CD4-positive, alpha-beta T cell (primary cell): Measurements from ENCODE around the gene WNT16. TPM values are rescaled to one million over a fixed set of nuclear protein-coding genes. Genes with fewer than 3 reads are reported as not detected.
"Not testable (repeated sequence)": the region's sequence is repeated elsewhere in the genome, so short reads cannot be mapped to it uniquely, and the experiment has no call there.

Experiments
- ATAC-seq: fragments of 200-7000 bp; cut with Tn5 transposase; one replicate; pipeline ENCODE4 v1.10.0; 2022; ENCODE audit warnings: mild to moderate bottlenecking; ENCODE audit not compliant: poor library complexity
- CTCF ChIA-PET: fragments of 350-600 bp; sonication (Branson Sonifier 250); formaldehyde crosslinking; loops from one replicate; lab custom pipeline; 2021; ENCODE audit warnings: antibody characterized with exemption, inconsistent platforms; lab: Charles Lee
- POLR2A ChIA-PET: fragments of 350-600 bp; sonication (Branson Sonifier 250); formaldehyde crosslinking; loops from one replicate; lab custom pipeline; 2021; ENCODE audit warnings: antibody characterized with exemption, inconsistent platforms; lab: Charles Lee
- DNase-seq, 14 experiments: peaks; one replicate each; pipeline ENCODE4 v3.0.0-alpha.2; 2013 to 2020; ENCODE audit warnings: mixed read lengths in 2 of 14
- H3K27ac ChIP-seq, 2 donors: one replicate each; pipeline versions ENCODE4 v1.5.1 to v1.7.0; 2013; ENCODE audit warnings: low read length in 2 of 2, low read depth in 1 of 2, mild to moderate bottlenecking in 1 of 2
- H3K27me3 ChIP-seq, 2 experiments: 1 replicate in 1 of 2; 2 replicates in 1 of 2; pipeline versions ENCODE4 v1.6.1 to v1.7.0; 2013; ENCODE audit warnings: low read length in 2 of 2, control low read depth in 1 of 2, mild to moderate bottlenecking in 1 of 2, moderate library complexity in 1 of 2; ENCODE audit not compliant: insufficient read depth in 2 of 2, control insufficient read depth in 1 of 2
- H3K36me3 ChIP-seq: one replicate; pipeline ENCODE4 v1.6.1; 2013; ENCODE audit warnings: low read length, control low read depth; ENCODE audit not compliant: insufficient read depth
- H3K4me1 ChIP-seq: one replicate; pipeline ENCODE4 v1.6.1; 2013; ENCODE audit warnings: low read length, control low read depth; ENCODE audit not compliant: insufficient read depth
- H3K4me3 ChIP-seq: one replicate; pipeline ENCODE4 v1.5.1; 2013; ENCODE audit warnings: mild to moderate bottlenecking, low read length, moderate library complexity
- H3K9me3 ChIP-seq, 2 experiments: 1 replicate in 1 of 2; 2 replicates in 1 of 2; pipeline versions ENCODE4 v1.6.1 to v1.7.0; 2013; ENCODE audit warnings: low read length in 2 of 2, mild to moderate bottlenecking in 2 of 2, control low read depth in 1 of 2, moderate library complexity in 1 of 2; ENCODE audit not compliant: control insufficient read depth in 1 of 2, insufficient read depth in 1 of 2
- H3K27ac Mint-ChIP-seq: one replicate; pipeline ENCODE4 v1.8.0; 2020; ENCODE audit warnings: mixed read lengths
- H3K27me3 Mint-ChIP-seq: one replicate; pipeline ENCODE4 v1.8.0; 2021; ENCODE audit warnings: mixed read lengths
- H3K36me3 Mint-ChIP-seq: one replicate; pipeline ENCODE4 v1.8.0; 2021; ENCODE audit warnings: low read depth, mixed read lengths
- H3K4me1 Mint-ChIP-seq: one replicate; pipeline ENCODE4 v1.8.0; 2021; ENCODE audit warnings: low read depth, mixed read lengths
- H3K4me3 Mint-ChIP-seq: one replicate; pipeline ENCODE4 v1.8.0; 2020; ENCODE audit warnings: mild to moderate bottlenecking, mixed read lengths
- H3K9me3 Mint-ChIP-seq: one replicate; pipeline ENCODE4 v1.8.0; 2020; ENCODE audit warnings: mixed read lengths
- CTCF ChIP-seq: fragments of 200-600 bp; IDR thresholded peaks from one replicate; pipeline ENCODE4 v1.8.0; 2022; ENCODE audit warnings: antibody characterized with exemption, mild to moderate bottlenecking
- intact Hi-C, 2 experiments: fragments of 100-400 bp; cut with DNase I in 1 of 2; cut with micrococcal nuclease in 1 of 2; formaldehyde crosslinking; loops; one replicate each; pipeline versions ENCODE4 v1.15.1 to v1.9.0; 2023 to 2025; cut with DNase I, micrococcal nuclease
- total RNA-seq, 174 experiments: library from RNA in 2 of 174; stranded (reverse) in 2 of 174; gene quantifications; one replicate each; pipeline ENCODE4 v1.2.3 and lab custom pipeline; 2021 to 2026

WNT16 gene
- total RNA-seq, 2 experiments from 2014 or later = not detected

DNA sequence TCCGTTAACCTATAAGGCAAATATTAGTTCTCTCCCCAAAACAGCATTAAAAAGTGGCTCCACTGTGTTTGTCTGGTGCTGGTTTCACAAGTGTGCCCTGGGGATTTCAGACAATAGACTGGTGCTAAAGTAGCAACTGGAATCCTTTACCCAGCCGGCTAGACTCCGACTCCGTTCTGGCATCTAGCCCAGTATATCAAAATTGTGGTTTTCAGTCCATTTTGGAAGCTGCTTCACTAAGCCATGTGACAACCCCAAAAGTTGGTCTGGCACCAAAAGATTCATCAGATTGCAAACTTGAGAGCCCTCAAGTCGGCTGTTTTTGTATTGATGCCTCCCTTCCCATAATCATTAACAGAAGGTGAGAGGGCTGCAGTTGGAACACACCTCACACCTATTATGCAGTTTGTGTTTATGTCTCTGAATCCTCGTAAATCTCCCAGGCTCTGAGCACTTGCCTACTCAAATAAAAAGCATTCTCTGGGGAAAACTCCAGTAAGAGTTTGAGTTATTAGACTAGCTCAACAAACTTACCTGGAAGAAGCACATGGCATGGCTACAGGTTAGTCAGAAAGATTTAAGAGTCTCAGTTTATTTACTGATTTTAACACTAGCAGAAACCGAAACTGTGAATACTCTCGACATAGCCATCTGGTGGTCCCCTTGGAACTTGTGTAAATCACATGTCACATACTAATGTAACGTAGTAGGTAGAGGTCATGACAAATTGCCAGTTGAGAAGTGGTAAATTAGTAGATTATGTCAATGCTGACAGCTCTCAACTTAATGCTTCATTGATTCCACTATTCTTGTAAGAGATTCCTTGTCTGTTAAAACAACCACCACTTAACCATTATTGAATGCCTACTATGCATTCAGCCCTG lies 14.8 kb upstream of the WNT16 start:
- no peak overlapping the region for H3K27ac ChIP-seq
- CTCF ChIA-PET = interaction anchor here (0.7 kb wide), 1 partner anchor 10 kb away, joined by 3 read pairs; no protein-coding TSS in a partner anchor

GRCh38 chr7:121315170-121315569 lies 13.6 kb upstream of the WNT16 start:
- H3K27me3 Mint-ChIP-seq, H3K4me1 Mint-ChIP-seq, H3K27ac ChIP-seq, H3K36me3 Mint-ChIP-seq, POLR2A ChIA-PET, H3K9me3 ChIP-seq, CTCF ChIA-PET, H3K9me3 Mint-ChIP-seq, H3K4me3 Mint-ChIP-seq, ATAC-seq, H3K27me3 ChIP-seq, intact Hi-C loops, DNase-seq, H3K36me3 ChIP-seq, H3K27ac Mint-ChIP-seq, H3K4me3 ChIP-seq, H3K4me1 ChIP-seq: not testable (repeated sequence)

More for the DNA sequence above, 14.8 kb upstream of the WNT16 start:
- no peak overlapping the region for H3K27ac Mint-ChIP-seq
- POLR2A ChIA-PET = no interaction called here
- no peaks in the 10 kb centered on the region for H3K36me3 ChIP-seq
- no peak for TF ChIP-seq CTCF
- no peaks in the 10 kb centered on the region for H3K36me3 Mint-ChIP-seq
- no peak overlapping the region for H3K4me3 ChIP-seq
- no peaks in the 10 kb centered on the region for H3K4me1 Mint-ChIP-seq
- H3K4me3 Mint-ChIP-seq = no peak overlapping the region
- DNase-seq = no peak
- no peaks in the 10 kb centered on the region for H3K9me3 Mint-ChIP-seq
- no peaks in the 10 kb centered on the region for H3K27me3 ChIP-seq
- intact Hi-C loops = no loop called here
- peaks cover 6% of the 10 kb centered on the region for H3K27me3 Mint-ChIP-seq
- H3K9me3 ChIP-seq = no peaks in the 10 kb centered on the region
- H3K4me1 ChIP-seq = no peaks in the 10 kb centered on the region
- ATAC-seq = no peak

DNA sequence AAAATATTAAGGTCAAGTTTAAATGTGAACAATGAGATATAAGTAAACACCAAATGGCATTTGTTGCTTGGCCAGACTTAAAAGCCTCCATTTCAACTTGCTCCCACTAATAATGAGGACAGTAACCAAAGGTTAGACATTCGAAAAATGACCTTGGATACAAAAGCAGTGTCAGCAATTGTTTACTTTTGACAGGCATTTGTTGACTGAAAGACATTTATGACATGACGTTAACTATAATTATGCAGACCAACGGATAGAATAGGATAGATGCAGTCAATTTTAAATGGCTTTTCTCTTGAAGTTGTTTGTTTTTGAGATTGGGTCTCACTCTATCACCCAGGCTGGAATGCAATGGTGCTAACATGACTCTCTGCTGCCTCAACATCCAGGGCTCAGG lies 6.3 kb upstream of the WNT16 start:
- no peak for DNase-seq
- peaks cover 28% of the 10 kb centered on the region for H3K27me3 Mint-ChIP-seq
- POLR2A ChIA-PET = no interaction called here
- no peak overlapping the region for H3K4me3 Mint-ChIP-seq
- no peak for ATAC-seq
- TF ChIP-seq CTCF = no peak
- no peak overlapping the region for H3K27ac Mint-ChIP-seq
- Histone ChIP-seq H3K4me1 (no peaks in the 10 kb centered on the region), H3K27ac (no peak overlapping the region), H3K9me3 (no peaks in the 10 kb centered on the region), H3K27me3 (peaks cover 5% of the 10 kb centered on the region in 2 experiments), H3K4me3 (no peak overlapping the region), H3K36me3 (no peaks in the 10 kb centered on the region)
- CTCF ChIA-PET = no interaction called here
- H3K4me1 Mint-ChIP-seq = no peaks in the 10 kb centered on the region
- no peaks in the 10 kb centered on the region for H3K9me3 Mint-ChIP-seq
- intact Hi-C loops = no loop called here
- H3K36me3 Mint-ChIP-seq = no peaks in the 10 kb centered on the region
